C4-2B (cell line): Measurements from ENCODE around the gene CD37.

Source experiments
- CTCF ChIP-seq: fragments of 450-650 bp; conservative IDR thresholded peaks from 2 replicates; pipeline ENCODE4 v1.5.1; 2017; ENCODE audit warnings: mild to moderate bottlenecking
- ZFX ChIP-seq: fragments of 450-650 bp; IDR thresholded peaks from 2 replicates; pipeline ENCODE4 v1.6.1; 2017

- TF ChIP-seq CTCF, result no peak
- no peak for TF ChIP-seq ZFX
Measured at GRCh38 chr19:49309087-49309486, 26.1 kb upstream of the CD37 start.
